ENCODE data around the gene THUMPD1. TPM values are rescaled to one million over a fixed set of nuclear protein-coding genes. Genes with fewer than 3 reads are reported as not detected.
"Not testable (repeated sequence)": the region's sequence is repeated elsewhere in the genome, so short reads cannot be mapped to it uniquely, and the experiment has no call there.

The THUMPD1 gene
- total and polyA plus RNA-seq, 11 donors, result 9.8 to 35.5 (median 18.6) TPM

DNA sequence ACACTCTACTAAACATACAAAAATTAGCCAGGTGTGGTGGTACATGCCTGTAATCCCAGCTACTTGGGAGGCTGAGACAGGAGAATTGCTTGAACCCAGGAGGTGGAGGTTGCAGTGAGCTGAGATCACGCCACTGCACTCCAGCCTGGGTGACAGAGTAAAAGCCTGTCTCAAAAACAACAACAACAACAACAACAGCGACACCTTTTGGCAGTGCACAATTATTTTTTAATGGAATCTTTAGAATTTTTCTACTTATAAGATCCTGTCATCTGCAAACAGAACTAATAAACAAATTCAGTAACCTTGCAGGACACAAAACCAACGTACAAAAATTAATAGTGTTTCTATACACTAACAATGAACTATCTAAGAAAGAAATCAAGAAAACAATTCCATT, 33.5 kb downstream of the THUMPD1 start:
- 25 to 36% (median 29%) methylated on average over 3 of the region's 3 CpGs for WGBS, 4 donors
- H3K36me3 ChIP-seq; H3K4me1 ChIP-seq; H3K4me3 ChIP-seq; intact Hi-C loops (cut with DNase I); H3K27me3 ChIP-seq; H3K9me3 ChIP-seq; ATAC-seq; DNase-seq; H3K27ac ChIP-seq: not testable (repeated sequence)
- TF ChIP-seq, protein P1, sequence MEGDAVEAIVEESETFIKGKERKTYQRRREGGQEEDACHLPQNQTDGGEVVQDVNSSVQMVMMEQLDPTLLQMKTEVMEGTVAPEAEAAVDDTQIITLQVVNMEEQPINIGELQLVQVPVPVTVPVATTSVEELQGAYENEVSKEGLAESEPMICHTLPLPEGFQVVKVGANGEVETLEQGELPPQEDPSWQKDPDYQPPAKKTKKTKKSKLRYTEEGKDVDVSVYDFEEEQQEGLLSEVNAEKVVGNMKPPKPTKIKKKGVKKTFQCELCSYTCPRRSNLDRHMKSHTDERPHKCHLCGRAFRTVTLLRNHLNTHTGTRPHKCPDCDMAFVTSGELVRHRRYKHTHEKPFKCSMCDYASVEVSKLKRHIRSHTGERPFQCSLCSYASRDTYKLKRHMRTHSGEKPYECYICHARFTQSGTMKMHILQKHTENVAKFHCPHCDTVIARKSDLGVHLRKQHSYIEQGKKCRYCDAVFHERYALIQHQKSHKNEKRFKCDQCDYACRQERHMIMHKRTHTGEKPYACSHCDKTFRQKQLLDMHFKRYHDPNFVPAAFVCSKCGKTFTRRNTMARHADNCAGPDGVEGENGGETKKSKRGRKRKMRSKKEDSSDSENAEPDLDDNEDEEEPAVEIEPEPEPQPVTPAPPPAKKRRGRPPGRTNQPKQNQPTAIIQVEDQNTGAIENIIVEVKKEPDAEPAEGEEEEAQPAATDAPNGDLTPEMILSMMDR (IDR thresholded peaks at IDR 0.05), result peak in 5 of 12 donors; percentile 24 to 41 (median 32)

DNA sequence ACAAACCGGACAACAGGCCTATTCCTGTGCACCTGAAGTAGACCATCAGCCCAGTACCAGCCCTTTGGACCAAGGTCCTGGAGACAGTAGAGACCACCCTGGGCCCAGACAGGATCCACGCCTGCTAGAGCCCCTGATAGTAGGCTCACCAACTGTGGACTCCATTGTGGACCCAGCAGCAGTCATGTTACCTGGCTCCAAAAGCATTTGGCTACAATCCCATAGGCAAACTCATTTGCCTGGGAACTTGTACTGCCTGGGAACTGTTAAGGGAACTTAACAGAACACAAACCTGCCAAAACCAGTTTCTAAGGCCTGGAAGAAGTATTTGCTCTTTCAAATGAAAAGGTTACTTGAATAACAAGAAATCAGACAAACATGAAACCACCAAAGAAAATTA, 34.2 kb downstream of the THUMPD1 start:
- DNase-seq (no peak), ATAC-seq (no peak)
- no peak for TF ChIP-seq POLR2A (IDR thresholded peaks at IDR 0.05)
- TF ChIP-seq, protein P1 (IDR thresholded peaks at IDR 0.05), result no peak
- Histone ChIP-seq H3K27ac (no peak overlapping the region), H3K27me3 (no peaks in the 10 kb centered on the region), H3K4me3 (no peak overlapping the region), H3K36me3 (no peaks in the 10 kb centered on the region), H3K4me1 (no peaks in the 10 kb centered on the region), H3K9me3 (peaks cover 0 to 7% (median 0%) of the 10 kb centered on the region in 12 donors)
- intact Hi-C loops (cut with DNase I), result no loop called here
- WGBS, 4 donors, result 88 to 100% (median 95%) methylated on average over 2 of the region's 2 CpGs

DNA sequence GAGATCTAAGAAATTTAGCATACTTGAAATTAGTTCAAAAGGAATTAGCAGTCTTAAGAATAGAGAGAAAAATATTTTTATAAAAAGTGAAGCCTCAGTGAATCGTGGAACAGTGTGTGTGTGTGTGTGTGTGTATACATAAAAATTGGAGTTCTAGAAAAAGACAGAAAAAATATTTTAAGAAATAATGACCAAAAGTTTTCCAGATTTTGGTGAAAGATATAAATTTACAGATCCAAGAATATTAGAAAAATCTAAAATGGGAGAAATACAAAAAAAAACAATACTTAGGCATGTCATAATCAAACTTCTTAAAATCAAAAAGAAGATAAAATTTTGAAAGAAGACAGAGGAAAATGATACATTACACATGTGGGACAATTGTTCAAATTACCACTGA, 35.6 kb downstream of the THUMPD1 start:
- H3K4me3 ChIP-seq; H3K4me1 ChIP-seq; H3K9me3 ChIP-seq; H3K36me3 ChIP-seq; DNase-seq; H3K27me3 ChIP-seq; H3K27ac ChIP-seq; intact Hi-C loops (cut with DNase I); ATAC-seq: not testable (repeated sequence)
- 75 to 94% (median 89%) methylated on average over 1 of the region's 1 CpG for WGBS, 4 donors

DNA sequence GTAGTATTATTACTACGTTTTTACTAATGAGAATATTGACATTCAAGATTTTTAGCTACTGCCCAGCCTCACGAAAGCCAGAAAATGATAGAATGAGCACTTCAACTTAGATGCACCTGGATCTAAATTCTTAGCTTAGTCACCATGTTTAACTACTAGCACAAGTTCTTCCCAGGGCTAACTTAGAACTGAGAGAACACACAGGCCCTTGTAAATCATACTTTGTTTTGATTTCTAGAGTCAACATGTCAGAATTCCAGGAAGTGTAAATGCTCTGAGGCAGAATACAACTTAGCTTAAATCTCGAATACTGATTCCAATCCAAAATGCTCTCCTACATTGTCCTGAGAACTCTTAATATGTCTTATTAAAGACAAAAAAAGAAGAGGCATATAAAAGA, 37.3 kb downstream of the THUMPD1 start:
- peaks cover 0 to 2% (median 0%) of the 10 kb centered on the region in 9 donors for H3K36me3 ChIP-seq
- H3K27me3 ChIP-seq, result no peaks in the 10 kb centered on the region
- H3K9me3 ChIP-seq, result peaks cover 0 to 8% (median 0%) of the 10 kb centered on the region in 12 donors
- intact Hi-C loops (cut with DNase I), result no loop called here
- 73 to 78% (median 75%) methylated on average over 3 of the region's 3 CpGs for WGBS, 4 donors
- no peak for TF ChIP-seq POLR2A (IDR thresholded peaks at IDR 0.05)
- TF ChIP-seq, protein P1 (IDR thresholded peaks at IDR 0.05), result no peak
- ATAC-seq, result no peak
- no peaks in the 10 kb centered on the region for H3K4me1 ChIP-seq
- no peak for DNase-seq
- H3K27ac ChIP-seq, result peak overlapping the region in 1 of 12 donors; percentile 14
- H3K4me3 ChIP-seq, result no peak overlapping the region

DNA sequence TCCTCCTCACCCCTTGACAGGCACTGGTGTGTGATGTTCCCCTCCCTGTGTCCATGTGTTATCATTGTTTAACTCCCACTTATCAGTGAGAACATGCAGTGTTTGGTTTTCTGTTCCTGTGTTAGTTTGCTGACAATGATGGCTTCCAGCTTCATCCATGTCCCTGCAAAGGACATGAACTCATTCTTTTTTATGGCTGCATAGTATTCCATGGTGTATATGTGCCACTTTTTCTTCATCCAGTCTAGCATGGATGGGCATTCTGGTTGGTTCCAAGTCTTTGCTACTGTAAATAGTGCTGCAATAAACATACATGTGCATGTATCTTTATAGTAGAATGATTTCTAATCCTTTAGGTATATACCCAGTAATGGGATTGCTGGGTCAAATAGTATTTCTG, 39.9 kb downstream of the THUMPD1 start:
- ATAC-seq; DNase-seq; H3K27me3 ChIP-seq; H3K36me3 ChIP-seq; intact Hi-C loops (cut with DNase I); H3K4me1 ChIP-seq; H3K9me3 ChIP-seq; H3K4me3 ChIP-seq; H3K27ac ChIP-seq: not testable (repeated sequence)

Measured in heart left ventricle (tissue), 16 donors.